Measurements from ENCODE around the gene SUMO3. TPM values are rescaled to one million over a fixed set of nuclear protein-coding genes. Genes with fewer than 3 reads are reported as not detected.

Gene SUMO3
- total RNA-seq, 1 donor from 2014 or later = 32.2 TPM

DNA sequence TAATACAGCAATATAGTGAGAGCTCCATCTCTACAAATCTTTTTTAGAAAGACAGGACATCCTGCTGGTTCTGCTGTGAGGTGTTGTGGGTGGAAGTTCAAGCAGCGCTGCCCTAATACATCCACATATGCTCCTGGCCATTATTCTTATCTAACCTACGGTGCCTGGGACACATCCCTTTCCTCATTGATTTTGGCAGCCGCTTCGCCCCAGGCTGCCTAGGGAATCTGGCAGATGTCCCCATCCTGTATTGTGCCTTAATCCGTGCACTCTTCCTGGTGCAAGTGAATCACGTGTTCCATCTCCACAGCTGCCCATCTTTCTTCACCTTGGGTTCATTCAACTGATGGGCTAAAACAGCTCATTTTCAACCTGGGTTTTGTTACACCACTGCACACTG is 13.1 kb downstream of the SUMO3 start:
- DNase-seq (ENCODE audit: low spot score) (peak; percentile 77), ATAC-seq (peak; percentile 61)

DNA sequence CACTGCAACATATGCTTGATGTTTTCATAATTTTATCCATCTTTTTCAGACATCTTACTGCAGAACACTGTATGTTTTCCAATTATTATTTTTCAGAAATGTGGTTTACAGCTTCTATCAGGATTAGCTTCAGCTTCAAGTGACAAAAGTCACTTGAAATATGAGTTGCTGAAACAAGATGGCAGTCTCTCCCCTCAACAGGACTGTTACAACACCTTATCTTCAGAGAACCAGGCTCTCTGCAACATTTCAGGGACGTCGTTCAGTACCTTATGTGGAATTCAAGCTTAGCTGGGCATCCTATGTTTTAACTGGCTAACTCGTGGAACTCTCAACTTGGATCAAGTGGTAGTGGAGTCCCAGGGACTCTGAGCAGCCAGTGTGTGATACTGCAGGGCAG is 14.2 kb downstream of the SUMO3 start:
- DNase-seq (ENCODE audit: low spot score) (no peak), ATAC-seq (no peak)

DNA sequence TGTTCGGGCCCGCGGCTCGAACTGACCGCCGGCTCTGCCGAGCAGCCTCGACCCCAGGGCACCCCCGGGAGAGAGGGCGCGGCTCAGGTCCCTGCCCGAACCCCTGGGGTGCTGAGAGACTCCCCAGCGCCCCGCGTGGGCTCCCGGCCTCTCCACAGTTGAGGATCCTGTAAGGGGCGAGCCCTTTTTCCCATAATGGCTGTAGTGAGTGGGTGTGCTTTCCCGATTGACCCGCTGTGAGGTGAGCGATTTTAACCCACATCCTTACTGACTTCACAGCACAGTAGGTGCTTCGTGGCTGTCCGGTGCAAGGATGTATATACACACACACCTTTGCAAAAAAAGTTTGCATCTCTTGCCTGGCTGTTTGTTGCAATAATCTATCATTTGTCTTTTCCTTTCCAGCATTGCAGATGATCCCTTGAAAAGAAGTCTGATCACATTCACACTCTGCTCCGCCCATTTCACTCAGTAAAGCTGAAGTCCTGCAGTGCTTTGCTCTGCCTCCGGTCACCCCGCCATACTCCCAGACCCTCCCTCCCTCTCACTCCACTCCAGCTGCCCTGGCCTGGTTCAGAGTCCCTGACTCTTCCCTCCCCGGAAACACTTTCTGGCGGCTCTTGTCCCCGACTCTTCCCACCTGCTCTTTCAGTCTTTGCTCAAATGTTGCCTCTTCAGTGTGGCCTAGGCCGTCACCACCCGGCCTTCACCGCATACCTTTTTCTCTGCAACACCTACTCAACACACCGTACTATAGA is 15.3 kb downstream of the SUMO3 start:
- no peak for DNase-seq (ENCODE audit: low spot score)
- ATAC-seq = no peak

DNA sequence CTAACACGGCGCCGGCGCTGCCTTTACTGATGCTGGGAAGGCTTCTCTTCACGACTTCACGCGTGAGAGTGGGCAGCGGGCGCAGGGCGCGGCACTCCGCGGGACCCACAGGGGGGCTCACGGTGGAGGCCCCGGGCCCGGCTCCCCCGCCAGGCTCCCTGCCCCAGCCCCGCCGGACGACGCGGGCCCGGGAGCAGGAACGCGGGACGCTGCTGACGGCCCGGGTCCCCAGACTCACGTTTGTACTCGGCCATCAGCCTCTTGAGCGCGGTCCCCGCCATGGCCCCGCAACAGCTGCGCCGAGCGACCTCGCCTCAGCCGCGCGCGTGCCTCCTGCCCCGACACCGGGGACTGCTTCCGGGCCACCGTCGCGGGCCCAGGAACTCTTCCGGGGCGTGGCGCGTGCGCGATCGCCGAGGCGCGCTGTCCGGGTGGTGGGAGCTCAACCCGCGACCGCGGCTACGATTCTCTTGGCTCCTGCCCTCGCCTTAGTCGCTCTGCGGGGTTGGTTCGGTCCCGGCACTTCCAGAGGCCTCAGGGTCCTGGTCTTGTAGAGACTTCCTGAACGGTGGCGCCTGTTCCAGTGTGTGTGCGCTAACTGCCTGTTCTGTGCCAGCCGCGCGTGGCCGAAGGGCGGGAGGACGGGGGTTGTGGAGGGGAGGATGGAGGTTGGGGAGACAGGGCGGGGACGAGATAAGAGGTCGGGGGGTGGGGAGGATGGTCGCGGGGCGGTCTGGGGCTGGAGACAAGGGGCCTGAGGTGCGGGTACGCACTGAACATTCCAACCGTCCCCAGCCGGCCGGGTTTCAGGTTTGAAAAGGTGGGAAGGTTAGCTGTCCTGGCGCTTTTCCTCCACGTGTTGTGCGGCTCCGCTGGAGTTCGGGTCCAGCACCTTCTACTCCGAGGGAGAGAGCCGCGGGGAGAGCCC is 16.1 kb downstream of the SUMO3 start, which contains the start of gene UBE2G2:
UBE2G2 (minus strand) TSS at position 353 of the 928 bp plus-strand sequence; CDS start at position 281, 72 bp downstream.
- peak; percentile 94 for ATAC-seq
- DNase-seq (ENCODE audit: low spot score) = peak; percentile 88

DNA sequence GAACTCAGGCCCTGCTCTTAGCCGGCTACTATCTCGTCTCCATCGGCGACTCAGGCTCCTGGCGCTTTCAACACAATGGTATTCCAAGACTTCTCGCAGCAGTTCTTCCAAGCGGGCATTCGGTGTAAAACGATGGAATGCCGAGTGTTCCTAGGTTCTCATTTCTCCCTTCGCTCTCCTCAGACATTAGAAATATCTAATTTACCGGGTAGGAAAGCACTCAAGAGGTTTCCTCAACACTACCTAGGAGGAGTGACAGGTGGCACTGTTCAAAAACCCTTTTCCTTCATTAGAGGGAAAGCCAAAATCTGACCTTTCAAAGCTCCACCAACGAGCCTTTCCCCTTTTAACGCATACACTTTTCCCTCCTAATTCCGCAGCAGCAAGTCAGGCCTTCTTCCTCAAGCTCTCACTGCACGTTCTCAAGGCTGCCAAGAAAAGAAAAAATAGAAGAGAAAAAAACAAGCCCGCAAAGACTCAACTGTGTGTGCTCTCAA is 16.8 kb downstream of the SUMO3 start:
- ATAC-seq (peak; percentile 71), DNase-seq (ENCODE audit: low spot score) (no peak)

DNA sequence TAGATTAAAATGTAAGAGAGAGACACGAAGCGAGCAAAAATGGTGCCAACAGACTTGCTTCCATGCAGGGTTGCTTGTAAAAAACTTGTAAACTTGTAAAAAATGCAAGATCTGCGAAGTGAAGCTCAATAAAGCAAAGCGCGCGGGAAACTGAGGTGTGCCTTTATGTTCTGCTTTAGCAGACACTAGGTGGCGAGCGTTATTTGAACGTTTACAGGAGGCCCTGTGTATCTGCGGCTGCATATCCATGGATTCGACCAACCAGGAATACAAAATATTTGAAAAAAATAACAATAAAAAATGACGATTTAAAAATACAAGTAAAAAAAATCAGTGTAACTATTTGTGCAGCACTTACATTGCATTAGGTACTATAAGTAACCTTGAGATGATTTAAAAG is 17.8 kb downstream of the SUMO3 start:
- ATAC-seq (no peak), DNase-seq (ENCODE audit: low spot score) (no peak)

DNA sequence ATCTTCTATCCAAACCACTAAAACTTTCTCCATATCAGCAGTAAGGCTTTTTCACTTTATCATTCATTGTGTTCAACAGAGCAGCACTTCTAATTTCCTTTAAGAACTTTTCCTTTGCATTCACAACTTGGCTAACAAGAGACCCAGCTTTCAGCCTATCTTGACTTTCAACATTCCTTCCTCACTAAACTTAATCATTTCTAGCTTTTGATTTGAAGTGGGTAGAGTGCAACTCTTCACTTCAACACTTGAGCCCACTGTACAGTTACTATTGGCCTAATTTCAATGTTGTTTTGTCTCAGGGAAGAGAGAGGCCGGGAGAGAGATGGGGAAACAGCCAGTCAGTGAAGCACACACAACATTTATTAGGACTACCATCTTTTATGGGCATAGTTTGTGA is 18.2 kb downstream of the SUMO3 start:
- ATAC-seq (no peak), DNase-seq (ENCODE audit: low spot score) (no peak)

DNA sequence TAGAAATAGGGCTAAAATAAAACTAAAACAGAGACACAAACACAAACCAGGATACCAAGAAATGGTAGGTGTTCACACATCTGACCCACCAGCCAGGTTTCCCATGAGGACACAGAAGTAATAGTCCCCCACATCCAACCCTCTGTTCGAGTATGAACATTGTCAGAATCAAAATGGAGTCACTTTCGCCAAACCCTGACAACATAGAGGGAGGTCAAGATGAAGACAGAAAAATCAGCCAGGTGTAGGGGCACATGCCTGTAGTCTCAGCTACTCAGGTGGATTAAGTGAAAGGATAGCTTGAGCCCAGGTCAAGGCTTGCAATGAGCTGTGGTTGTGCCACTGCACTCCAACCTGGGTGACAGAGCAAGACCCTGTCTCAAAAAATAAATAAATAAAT is 20.1 kb downstream of the SUMO3 start:
- DNase-seq (ENCODE audit: low spot score) (no peak), ATAC-seq (no peak)

DNA sequence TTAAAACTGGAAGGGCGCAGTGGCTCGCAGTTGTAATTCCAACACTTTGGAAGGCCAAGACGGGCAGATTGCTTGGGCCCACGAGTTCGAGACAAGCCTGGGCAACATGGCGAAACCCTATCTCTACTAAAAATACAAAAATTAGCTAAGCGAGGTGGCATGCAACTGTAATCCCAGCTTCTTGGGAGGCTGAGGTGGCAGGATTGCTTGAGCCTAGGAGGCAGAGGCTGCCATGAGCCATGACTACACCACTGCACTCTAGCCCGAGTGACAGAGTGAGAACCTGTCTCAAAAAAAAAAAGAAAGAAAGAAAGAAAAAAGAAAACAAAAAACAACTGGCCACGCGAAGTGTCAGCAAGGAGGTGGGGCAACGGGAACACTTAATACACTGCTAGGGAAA is 22.5 kb downstream of the SUMO3 start:
- no peak for DNase-seq (ENCODE audit: low spot score)

DNA sequence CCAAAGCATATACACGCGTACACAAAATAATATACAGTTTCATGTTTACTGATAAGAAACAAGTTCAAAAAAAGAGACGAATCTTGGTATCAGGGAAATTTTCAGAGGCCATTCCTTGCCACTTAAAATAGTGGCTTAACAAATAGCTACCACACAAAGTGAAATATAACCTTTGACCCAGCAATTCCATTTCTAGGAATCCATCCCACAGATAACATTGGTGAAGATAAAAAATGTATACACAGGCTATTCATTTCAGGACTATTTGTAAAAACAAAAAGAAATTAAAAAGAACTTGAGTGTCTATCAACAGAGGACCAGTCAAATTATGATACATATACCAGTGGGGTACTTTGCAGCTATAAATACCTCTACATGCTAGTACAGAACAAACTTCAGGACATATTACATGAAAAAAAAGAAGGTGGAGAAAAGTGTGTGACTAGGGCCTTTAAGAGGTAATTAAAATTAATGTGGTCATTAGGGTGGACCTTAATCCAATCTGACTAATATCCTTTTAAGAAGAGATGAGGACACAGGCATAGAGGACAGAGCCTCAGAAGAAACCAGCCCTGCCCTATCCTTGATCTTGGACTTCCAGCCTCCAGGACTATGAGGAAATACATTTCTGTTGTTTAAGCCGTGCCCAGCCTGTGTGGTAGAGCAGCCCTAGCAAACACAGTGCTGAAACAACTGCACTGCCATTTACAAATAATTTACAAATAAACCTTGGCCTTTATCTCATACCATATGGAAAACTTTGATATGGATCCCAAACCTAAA is 24.1 kb downstream of the SUMO3 start:
- DNase-seq (ENCODE audit: low spot score) (no peak), ATAC-seq (peak; percentile 64)

More for the DNA sequence above, 22.5 kb downstream of the SUMO3 start:
- no peak for ATAC-seq

DNA sequence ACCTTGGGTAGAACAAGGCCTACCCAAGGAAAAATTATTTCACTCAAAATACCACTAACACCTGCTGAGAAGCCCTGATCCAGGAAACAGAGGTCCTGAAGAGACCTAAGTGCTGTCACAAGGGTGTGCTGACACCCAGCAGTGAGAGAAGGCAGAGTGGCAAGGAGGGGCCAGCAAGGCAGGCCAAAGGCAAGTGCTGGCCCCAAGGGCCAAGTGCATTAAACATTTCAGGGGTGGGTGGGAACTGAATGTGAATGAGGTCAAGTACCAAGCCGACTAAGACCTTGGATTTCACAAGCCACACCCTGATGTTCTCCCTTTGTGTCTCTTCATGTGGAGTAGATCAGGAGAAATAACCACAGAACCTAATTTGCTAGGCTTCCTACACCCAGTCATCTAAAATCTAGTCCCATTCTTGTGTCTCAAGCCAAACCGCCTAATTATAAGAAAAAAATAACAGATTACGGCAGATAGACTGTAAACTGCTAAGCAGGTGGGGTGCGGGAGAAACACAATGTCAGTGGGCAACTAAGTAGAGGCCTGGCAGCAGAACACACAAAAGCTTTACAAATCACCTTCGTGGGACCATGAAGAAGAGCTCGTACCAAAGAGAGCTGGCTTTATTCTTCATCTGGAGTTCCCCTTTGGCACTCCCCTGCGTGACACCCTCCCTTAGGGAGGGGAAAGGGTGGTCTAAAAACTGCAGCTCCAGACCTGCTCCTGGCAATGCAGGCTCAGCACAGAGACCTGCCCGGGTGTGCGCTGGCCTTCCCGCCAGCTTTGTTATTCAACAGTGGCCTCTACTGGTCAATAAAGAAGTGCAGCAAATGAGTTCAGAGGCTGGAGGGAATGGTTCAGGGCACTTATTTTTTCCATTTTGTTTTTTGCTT is 24.9 kb downstream of the SUMO3 start:
- peak; percentile 65 for DNase-seq (ENCODE audit: low spot score)
- ATAC-seq = peak; percentile 94

DNA sequence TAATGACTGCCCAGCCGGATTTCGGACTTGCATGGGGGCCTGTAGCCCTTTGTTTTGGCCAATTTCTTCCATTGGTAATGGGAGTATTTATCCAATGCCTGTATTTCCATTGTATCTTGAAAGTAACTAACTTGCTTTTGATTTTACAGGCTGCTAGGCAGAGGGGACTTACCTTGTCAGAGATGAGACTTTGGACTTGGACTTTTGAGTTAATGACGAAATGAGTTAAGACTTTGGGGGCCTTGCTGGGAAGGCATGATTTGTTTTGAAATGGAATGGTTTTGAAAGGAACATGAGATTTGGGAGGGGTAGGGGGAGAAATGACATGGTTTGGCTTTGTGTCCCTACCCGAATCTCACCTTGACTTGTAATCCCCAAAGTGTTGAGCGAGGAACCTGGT is 25.9 kb downstream of the SUMO3 start:
- DNase-seq (ENCODE audit: low spot score) (no peak), ATAC-seq (no peak)

DNA sequence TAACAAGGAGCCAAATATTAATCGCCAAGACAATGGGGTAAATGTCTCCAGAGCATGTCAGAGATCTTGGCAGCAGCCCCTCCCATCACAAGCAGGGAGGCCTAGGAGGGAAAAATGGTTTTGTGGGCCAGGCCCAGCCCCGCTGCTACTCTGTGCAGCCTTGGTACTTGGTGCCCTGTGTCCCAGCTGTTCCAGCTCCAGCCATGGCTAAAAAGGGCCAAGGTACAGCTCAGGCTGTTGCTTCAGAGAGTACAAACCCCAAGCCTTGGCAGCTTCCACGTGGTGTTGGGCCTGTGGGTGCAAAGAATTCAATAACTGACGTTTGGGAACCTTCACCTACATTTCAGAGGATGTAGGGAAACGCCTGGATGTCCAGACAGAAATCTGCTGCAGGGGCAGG is 26.6 kb downstream of the SUMO3 start:
- ATAC-seq = peak; percentile 79

DNA sequence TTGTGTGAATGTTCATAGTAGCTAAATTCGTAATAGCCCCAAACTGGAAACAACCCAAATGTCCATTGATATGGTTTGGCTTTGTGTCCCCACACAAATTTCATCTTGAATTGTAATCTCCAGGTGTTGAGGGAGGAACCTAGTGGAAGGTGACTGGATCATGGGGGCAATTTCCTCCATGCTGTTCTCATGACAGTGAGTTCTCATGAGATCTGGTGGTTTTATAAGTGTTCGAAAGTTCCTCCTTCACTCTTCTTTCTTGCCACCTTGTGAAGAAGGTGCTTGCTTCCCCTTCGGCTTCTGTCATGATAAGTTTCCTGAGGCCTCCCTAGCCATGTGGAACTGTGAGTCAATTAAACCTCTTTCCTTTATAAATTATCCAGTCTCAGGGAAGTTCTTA is 27.5 kb downstream of the SUMO3 start:
- no peak for DNase-seq (ENCODE audit: low spot score)
- ATAC-seq = no peak

More for the DNA sequence above, 26.6 kb downstream of the SUMO3 start:
- peak; percentile 79 for DNase-seq (ENCODE audit: low spot score)

DNA sequence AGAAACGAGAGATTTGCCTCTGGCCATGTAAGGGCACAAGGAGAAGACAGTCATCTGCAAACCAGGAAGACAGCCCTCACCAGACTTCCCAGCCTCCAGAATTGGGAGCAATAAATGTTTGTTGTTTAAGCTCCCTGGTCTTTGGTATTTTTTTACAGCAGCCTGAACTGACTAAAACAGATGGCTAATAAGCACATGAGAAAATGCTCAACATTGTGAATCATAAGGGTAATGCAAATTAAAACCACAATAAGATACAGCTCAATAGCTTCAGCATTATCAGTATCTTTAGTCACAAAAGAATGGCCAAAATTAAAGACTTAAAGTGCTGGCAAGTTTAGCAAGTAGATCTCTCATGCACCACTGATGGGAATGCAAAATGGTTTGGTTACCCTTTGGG is 28.0 kb downstream of the SUMO3 start:
- DNase-seq (ENCODE audit: low spot score) (no peak), ATAC-seq (no peak)

DNA sequence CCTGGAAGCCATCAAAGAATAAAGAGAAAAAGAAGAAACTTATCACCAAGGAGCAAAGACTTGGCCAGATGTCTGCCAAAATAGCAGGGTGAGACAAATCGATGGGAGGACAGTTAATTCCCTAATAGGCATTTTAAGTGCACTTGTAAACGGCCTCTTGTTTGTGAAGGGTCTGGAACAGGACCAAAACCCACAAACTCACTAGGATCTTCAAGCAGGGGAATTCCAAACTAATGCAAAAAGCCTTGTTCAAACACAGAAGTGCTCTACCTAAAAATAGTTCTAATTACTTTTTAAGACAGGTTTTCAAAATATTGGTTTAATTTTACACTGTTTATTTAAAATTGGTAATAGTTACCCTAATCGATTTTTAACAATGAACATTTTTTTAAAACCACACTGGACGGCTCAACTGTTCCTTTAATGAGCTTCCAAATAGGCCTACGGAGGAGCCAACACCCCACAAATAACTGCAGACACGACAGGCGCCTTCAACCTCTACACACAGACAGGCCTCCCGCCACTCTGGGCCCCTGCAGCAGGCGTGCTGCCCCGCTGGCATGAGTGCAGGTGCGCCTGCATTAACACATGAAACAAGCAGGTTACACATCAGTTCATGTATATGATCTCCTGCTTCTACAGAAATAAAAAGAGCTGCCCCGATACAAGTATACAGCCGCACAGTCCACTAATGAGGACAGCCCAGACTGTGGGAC is 32.1 kb downstream of the SUMO3 start:
- peak; percentile 22 for ATAC-seq
- DNase-seq (ENCODE audit: low spot score) = no peak

DNA sequence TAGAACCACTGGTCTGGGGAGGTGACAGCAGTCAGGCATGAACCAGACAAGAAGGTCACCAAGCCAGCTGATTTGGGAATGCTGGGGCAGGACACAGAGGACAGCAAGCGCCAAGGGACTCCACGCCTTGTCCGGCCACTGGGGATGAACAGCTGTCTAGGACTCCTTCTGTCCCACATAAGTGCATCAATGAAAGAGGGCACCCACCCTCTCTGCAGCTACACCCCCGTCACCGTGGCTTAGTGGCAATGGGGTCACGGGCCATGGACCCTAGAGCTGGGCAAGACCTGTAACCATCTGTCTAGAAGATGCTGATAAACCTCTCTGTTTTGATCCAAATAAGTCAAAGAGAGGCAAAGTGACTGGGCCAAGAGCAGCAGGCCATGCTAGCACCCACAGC is 33.1 kb downstream of the SUMO3 start:
- ATAC-seq (no peak), DNase-seq (ENCODE audit: low spot score) (no peak)

DNA sequence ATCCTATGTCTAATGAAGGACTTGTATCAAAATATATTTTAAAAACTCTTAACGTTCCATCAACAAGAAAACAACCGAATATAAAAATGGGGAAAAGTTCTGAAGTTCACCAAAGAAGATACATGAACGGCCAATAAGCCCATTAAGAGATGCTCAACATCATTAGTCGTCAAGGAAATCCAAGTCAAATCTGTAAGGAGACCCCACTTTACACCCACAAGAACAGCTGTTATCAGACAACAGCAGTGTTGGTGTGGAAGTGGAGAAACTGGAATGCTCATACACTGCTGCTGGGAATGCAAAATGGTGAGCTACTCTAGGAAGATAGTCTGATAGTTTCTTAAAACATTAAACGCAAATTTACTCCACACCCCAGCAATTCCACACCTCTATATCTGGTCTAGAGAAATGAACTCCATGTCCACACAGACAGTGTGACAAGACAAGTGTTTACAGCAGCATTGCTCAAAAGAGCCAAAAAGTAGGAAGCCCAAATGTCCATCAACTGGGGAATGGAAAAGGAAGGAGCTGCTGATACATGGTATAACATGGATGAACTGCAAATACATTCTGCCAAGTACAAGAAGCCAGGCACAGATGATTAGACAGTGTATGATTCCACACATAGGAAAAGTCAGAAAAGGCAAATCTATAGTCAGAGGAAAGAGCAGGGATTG is 34.7 kb downstream of the SUMO3 start:
- no peak for ATAC-seq
- DNase-seq (ENCODE audit: low spot score) = no peak

Data from left lobe of liver (tissue), 2 donors.